Measurements from ENCODE around the gene FBXL7. TPM values are rescaled to one million over a fixed set of nuclear protein-coding genes. Genes with fewer than 3 reads are reported as not detected.

Gene FBXL7
- total RNA-seq, 4 donors from 2014 or later, result 2.0 to 6.8 (median 3.9) TPM

DNA sequence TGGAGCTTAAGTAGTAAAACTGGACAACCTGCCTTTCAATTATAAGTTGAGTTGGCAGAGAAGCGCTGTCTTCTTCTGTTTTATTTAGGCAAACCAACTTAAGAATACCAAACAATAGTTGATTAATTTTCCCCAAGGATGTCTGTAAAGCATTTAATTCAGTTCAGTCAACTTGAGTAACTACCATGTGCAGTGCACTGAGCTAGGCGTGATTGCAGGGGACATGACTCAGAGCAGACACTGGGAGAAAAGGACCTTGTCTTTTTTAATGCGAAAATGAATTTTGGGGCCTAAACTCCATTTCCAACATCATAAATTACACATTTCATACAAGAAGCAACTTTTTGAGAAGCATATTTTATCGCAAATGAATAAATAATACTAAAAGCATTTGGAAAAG, 66.3 kb downstream of the FBXL7 start:
- intact Hi-C loops (cut with DNase I; ENCODE audit: low total_unique reads), result no loop called here
- no peak overlapping the region for H3K4me3 ChIP-seq (ENCODE audit: low read depth, poor library complexity, severe bottlenecking)
- DNase-seq (ENCODE audit: low spot score in 2 of 2), result no peak
- TF ChIP-seq, protein P1, sequence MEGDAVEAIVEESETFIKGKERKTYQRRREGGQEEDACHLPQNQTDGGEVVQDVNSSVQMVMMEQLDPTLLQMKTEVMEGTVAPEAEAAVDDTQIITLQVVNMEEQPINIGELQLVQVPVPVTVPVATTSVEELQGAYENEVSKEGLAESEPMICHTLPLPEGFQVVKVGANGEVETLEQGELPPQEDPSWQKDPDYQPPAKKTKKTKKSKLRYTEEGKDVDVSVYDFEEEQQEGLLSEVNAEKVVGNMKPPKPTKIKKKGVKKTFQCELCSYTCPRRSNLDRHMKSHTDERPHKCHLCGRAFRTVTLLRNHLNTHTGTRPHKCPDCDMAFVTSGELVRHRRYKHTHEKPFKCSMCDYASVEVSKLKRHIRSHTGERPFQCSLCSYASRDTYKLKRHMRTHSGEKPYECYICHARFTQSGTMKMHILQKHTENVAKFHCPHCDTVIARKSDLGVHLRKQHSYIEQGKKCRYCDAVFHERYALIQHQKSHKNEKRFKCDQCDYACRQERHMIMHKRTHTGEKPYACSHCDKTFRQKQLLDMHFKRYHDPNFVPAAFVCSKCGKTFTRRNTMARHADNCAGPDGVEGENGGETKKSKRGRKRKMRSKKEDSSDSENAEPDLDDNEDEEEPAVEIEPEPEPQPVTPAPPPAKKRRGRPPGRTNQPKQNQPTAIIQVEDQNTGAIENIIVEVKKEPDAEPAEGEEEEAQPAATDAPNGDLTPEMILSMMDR (IDR thresholded peaks at IDR 0.05), result no peak
- no peak for TF ChIP-seq POLR2A (IDR thresholded peaks at IDR 0.05)
- WGBS, 2 donors, result 74 to 80% methylated on average over 4 of the region's 4 CpGs

DNA sequence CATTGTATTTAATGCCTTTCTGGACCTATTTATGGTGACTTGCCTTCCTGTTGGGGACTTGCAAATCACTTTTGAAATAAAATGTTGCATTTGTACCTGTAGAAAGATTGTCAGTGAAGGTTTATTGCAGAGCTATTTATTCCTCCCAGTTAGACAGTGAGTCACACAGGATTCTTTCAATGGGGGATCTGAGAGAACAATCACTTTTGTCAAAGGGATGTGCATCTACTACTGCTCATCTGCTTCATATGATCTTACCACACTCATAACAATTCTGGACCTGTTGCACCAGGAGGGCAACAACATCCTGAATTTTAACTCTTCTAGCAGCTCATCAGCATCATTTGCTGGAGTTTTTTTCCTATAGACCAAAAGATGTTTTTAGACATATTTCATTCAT, 66.8 kb downstream of the FBXL7 start:
- DNase-seq (ENCODE audit: low spot score in 2 of 2), result no peak
- H3K4me3 ChIP-seq (ENCODE audit: low read depth, poor library complexity, severe bottlenecking), result no peak overlapping the region
- intact Hi-C loops (cut with DNase I; ENCODE audit: low total_unique reads), result no loop called here
- TF ChIP-seq POLR2A (IDR thresholded peaks at IDR 0.05), result no peak
- TF ChIP-seq, protein P1 (IDR thresholded peaks at IDR 0.05), result no peak

DNA sequence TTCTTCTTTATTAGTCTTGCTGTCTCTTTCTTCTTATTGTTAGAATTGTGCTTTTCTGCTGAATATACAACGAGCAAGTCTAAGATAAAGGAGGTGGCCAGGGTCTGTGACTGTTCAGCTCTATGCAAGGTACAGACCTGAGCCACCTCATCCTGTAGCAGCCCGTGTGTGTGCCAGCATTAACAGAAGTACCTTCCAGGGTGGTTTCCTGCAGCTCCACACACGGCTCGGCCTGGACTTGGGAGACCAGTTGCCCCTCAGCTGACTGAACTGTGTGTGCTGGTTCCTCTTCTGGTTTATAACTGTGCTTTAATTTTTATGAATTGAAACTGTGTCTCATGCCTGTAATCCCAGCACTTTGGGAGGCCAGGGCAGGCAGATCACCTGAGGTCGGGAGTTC, 70.5 kb downstream of the FBXL7 start:
- DNase-seq (ENCODE audit: low spot score in 2 of 2), result no peak
- intact Hi-C loops (cut with DNase I; ENCODE audit: low total_unique reads), result no loop called here
- TF ChIP-seq POLR2A (IDR thresholded peaks at IDR 0.05), result no peak
- TF ChIP-seq, protein P1 (IDR thresholded peaks at IDR 0.05), result no peak
- 75 to 86% methylated on average over 5 of the region's 5 CpGs for WGBS, 2 donors
- H3K4me3 ChIP-seq (ENCODE audit: low read depth, poor library complexity, severe bottlenecking), result no peak overlapping the region

DNA sequence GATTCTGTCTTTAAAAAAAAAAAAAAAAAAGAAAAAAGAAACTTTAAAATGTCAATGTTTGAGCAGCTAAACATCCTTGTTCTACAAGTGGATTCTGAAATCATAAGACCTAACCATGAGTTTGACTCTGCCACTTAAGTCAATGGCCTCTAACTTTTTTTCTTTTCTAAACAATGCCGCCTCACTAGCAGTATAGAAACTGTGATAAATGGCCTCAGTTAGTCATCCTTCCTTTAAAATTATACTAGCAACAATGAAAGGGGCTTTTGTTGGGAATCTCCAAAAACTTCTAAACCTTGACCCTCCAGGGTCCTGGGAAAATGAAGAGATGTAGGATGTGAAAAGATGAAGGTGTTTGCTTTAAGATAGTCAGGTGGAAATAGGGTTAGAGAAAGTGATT, 71.1 kb downstream of the FBXL7 start:
- intact Hi-C loops (cut with DNase I; ENCODE audit: low total_unique reads), result no loop called here
- WGBS, 2 donors, result 90 to 97% methylated on average over 1 of the region's 1 CpG
- DNase-seq (ENCODE audit: low spot score in 2 of 2), result no peak
- TF ChIP-seq POLR2A (IDR thresholded peaks at IDR 0.05), result no peak
- TF ChIP-seq, protein P1 (IDR thresholded peaks at IDR 0.05), result no peak
- no peak overlapping the region for H3K4me3 ChIP-seq (ENCODE audit: low read depth, poor library complexity, severe bottlenecking)

DNA sequence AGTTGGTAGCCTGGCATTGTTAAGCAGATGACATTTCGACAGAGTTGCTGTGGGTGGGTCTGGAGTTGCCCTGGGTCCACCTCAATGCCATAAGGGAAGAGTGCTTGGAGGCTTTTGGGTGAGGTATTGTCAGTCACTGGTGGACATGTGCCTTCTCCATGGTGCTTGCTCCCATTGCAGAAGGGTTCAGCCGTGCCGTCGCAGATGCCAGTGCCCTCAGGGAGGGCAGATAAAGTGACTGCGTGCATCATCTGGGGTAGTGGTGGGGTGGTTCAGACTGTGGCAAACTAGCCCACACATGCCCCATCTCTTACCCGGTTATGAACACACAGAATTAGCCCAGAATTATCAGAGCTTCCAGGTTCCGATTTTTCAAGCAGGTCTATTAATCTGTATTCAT, 71.6 kb downstream of the FBXL7 start:
- H3K4me3 ChIP-seq (ENCODE audit: low read depth, poor library complexity, severe bottlenecking), result no peak overlapping the region
- intact Hi-C loops (cut with DNase I; ENCODE audit: low total_unique reads), result no loop called here
- WGBS, 2 donors, result 63 to 66% methylated on average over 7 of the region's 7 CpGs
- TF ChIP-seq, protein P1 (IDR thresholded peaks at IDR 0.05), result no peak
- no peak for TF ChIP-seq POLR2A (IDR thresholded peaks at IDR 0.05)
- DNase-seq (ENCODE audit: low spot score in 2 of 2), result no peak

DNA sequence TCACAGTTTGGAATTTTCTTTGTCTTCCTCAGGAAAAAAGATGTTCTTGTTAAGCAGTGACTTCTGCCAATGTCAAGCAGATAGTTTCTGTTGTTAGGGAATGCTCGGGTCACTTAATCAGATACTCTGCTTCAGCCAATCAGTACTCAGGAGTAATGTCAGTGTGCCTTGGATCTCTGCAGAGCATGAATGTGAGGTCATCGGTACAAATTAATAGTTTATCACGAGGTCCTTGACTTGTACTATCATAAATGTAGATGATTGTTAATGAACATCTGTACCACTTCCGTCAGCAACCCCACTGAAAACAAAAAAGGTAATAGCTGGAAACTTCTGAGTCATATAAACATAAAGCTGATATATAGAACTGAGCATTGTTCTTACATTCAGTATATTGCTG, 73.6 kb downstream of the FBXL7 start:
- no peak for DNase-seq (ENCODE audit: low spot score in 2 of 2)
- WGBS, 2 donors, result 72% methylated on average over 4 of the region's 4 CpGs
- TF ChIP-seq, protein P1 (IDR thresholded peaks at IDR 0.05), result no peak
- TF ChIP-seq POLR2A (IDR thresholded peaks at IDR 0.05), result no peak
- H3K4me3 ChIP-seq (ENCODE audit: low read depth, poor library complexity, severe bottlenecking), result no peak overlapping the region
- intact Hi-C loops (cut with DNase I; ENCODE audit: low total_unique reads), result no loop called here

All from lower leg skin (tissue), 4 donors.